Measurements from ENCODE around the gene AK1. TPM values are rescaled to one million over a fixed set of nuclear protein-coding genes. Genes with fewer than 3 reads are reported as not detected.

The AK1 gene
- polyA plus RNA-seq, 1 of the 3 experiments (the other 2 are of a cell fraction): 125 TPM

- no peak for TF ChIP-seq JUND (IDR thresholded peaks at IDR 0.05)
- TF ChIP-seq NRF1 (IDR thresholded peaks at IDR 0.05; ENCODE audit: low read depth, low read length): no peak
Measured at GRCh38 chr9:127874301-127875221, 2.9 kb downstream of the AK1 start (continued).

GRCh38 chr9:127873886-127874285 is 3.6 kb downstream of the AK1 start:
- no peak overlapping the region for H3K27ac ChIP-seq (ENCODE audit: low read depth in 2 of 2, low read length in 1 of 2)
- H3K4me2 ChIP-seq: no peak overlapping the region; the same call in 1 of the 2 replicates
- no peak overlapping the region for H2AFZ ChIP-seq (ENCODE audit: low read depth)
- H3K36me3 ChIP-seq (replicated peaks in 1 of 2; ENCODE audit: control insufficient read depth in 1 of 2, insufficient read depth in 2 of 2, low read length in 1 of 2): peaks cover 0 to 12% of the 10 kb centered on the region in 2 experiments
- WGBS (ENCODE audit: low lambda C conversion rate): no CpG with 5 or more reads among the region's 10 CpGs
- no peak for TF ChIP-seq RAD21 (IDR thresholded peaks at IDR 0.05; ENCODE audit: low read length)
- TF ChIP-seq RCOR1 (IDR thresholded peaks at IDR 0.05; ENCODE audit: low read length): no peak
- TF ChIP-seq USF2 (IDR thresholded peaks at IDR 0.05; ENCODE audit: borderline replicate concordance, low read depth, low read length): no peak
- no peak for TF ChIP-seq GABPA (IDR thresholded peaks at IDR 0.05; ENCODE audit: low read depth)
- TF ChIP-seq CHD2 (IDR thresholded peaks at IDR 0.05; ENCODE audit: low read length, partially characterized antibody): no peak
- no peak for TF ChIP-seq EP300 (IDR thresholded peaks at IDR 0.05; ENCODE audit: borderline replicate concordance in 1 of 2, low read depth in 1 of 2, low read length in 1 of 2)
- no peak for TF ChIP-seq SMC3 (IDR thresholded peaks at IDR 0.05; ENCODE audit: low read depth, low read length)
- no peak for TF ChIP-seq PBX3 (IDR thresholded peaks at IDR 0.05)
- no peaks in the 10 kb centered on the region for H3K27me3 ChIP-seq (ENCODE audit: insufficient read depth)
- H3K79me2 ChIP-seq (ENCODE audit: insufficient read depth): peaks cover 7% of the 10 kb centered on the region; the same call in 1 of the 2 replicates
- ChIA-PET CTCF (interaction anchor here (0.6 to 10.6 kb wide), 11 partner anchors 10 to 168 kb away, joined by 3 to 116 read pairs (median 5); partner anchors contain the start of genes CDK9, ENG and TOR2A), POLR2A (interaction anchor here (0.8 to 0.9 kb wide), 3 partner anchors 11 to 81 kb away, joined by 3 read pairs; no protein-coding TSS in a partner anchor)
- peaks cover 9 to 39% of the 10 kb centered on the region in 2 experiments; a peak in 2 of 4 replicates for H3K4me1 ChIP-seq (ENCODE audit: control insufficient read depth in 1 of 2, insufficient read depth in 2 of 2, low read depth in 1 of 2, low read length in 1 of 2)
- H3K9me2 ChIP-seq: no peaks in the 10 kb centered on the region
- H3K4me3 ChIP-seq (ENCODE audit: low read depth in 2 of 2, low read length in 1 of 2): no peak overlapping the region
- H3K9me3 ChIP-seq: no peaks in the 10 kb centered on the region
- no peaks in the 10 kb centered on the region for H4K20me1 ChIP-seq (ENCODE audit: insufficient read depth)
- DNase-seq: peak; percentile 69
- H3K9ac ChIP-seq: no peak overlapping the region
- H3F3A ChIP-seq (replicated peaks; ENCODE audit: insufficient read depth): no peaks in the 10 kb centered on the region

- Histone ChIP-seq H3K36me3 (replicated peaks in 1 of 2; ENCODE audit: control insufficient read depth in 1 of 2, insufficient read depth in 2 of 2, low read length in 1 of 2) (peaks cover 0 to 12% of the 10 kb centered on the region in 2 experiments), H3K9me2 (no peaks in the 10 kb centered on the region), H2AFZ (ENCODE audit: low read depth) (no peak overlapping the region), H3F3A (replicated peaks; ENCODE audit: insufficient read depth) (no peaks in the 10 kb centered on the region), H3K4me1 (ENCODE audit: control insufficient read depth in 1 of 2, insufficient read depth in 2 of 2, low read depth in 1 of 2, low read length in 1 of 2) (peaks cover 9 to 37% of the 10 kb centered on the region in 2 experiments; a peak in 2 of 4 replicates), H3K79me2 (ENCODE audit: insufficient read depth) (peaks cover 7% of the 10 kb centered on the region; the same call in 1 of the 2 replicates), H3K27ac (ENCODE audit: low read depth in 2 of 2, low read length in 1 of 2) (no peak overlapping the region), H3K4me3 (ENCODE audit: low read depth in 2 of 2, low read length in 1 of 2) (no peak overlapping the region), H3K9ac (no peak overlapping the region), H3K27me3 (ENCODE audit: insufficient read depth) (no peaks in the 10 kb centered on the region), H4K20me1 (ENCODE audit: insufficient read depth) (no peaks in the 10 kb centered on the region), H3K4me2 (no peak overlapping the region), H3K9me3 (no peaks in the 10 kb centered on the region)
- POLR2A ChIA-PET: interaction anchor here (0.9 kb wide), 2 partner anchors 11 to 42 kb away, joined by 3 read pairs; no protein-coding TSS in a partner anchor
- WGBS (ENCODE audit: low lambda C conversion rate): 82% methylated on average over 7 of the region's 19 CpGs
- CTCF ChIA-PET: interaction anchor here (0.6 to 10.6 kb wide), 11 partner anchors 9 to 168 kb away, joined by 3 to 116 read pairs (median 7); partner anchors contain the start of genes CDK9, ENG and TOR2A
- DNase-seq: peak; percentile 77
- no peak for TF ChIP-seq EP300 (IDR thresholded peaks at IDR 0.05; ENCODE audit: borderline replicate concordance in 1 of 2, low read depth in 1 of 2, low read length in 1 of 2)
- TF ChIP-seq EZH2phosphoT487 (IDR thresholded peaks at IDR 0.05; ENCODE audit: borderline replicate concordance, low read depth): no peak
- no peak for TF ChIP-seq USF1 (IDR thresholded peaks at IDR 0.05; ENCODE audit: borderline replicate concordance, low read depth)
- TF ChIP-seq GATA2 (CRISPR knock-in tag; IDR thresholded peaks at IDR 0.05): no peak
- TF ChIP-seq JUND (IDR thresholded peaks at IDR 0.05): no peak
- TF ChIP-seq FOXM1 (IDR thresholded peaks at IDR 0.05; ENCODE audit: low read depth): no peak
- no peak for TF ChIP-seq TAF1 (IDR thresholded peaks at IDR 0.05; ENCODE audit: borderline replicate concordance, low read depth, low read length)
- TF ChIP-seq IRF3 (IDR thresholded peaks at IDR 0.05; ENCODE audit: low read depth, low read length): no peak
- TF ChIP-seq RCOR1 (IDR thresholded peaks at IDR 0.05; ENCODE audit: low read length): no peak
- TF ChIP-seq FOXJ3 (CRISPR knock-in tag; IDR thresholded peaks at IDR 0.05): no peak
- no peak for TF ChIP-seq MAX (IDR thresholded peaks at IDR 0.05; ENCODE audit: low read depth)
- no peak for TF ChIP-seq RFX5 (IDR thresholded peaks at IDR 0.05; ENCODE audit: low read length)
- TF ChIP-seq CHD2 (IDR thresholded peaks at IDR 0.05; ENCODE audit: low read length, partially characterized antibody): no peak
Measured at GRCh38 chr9:127873223-127873691, 4.2 kb downstream of the AK1 start.
